HT1080 (cell line): ENCODE data around the gene IGF2BP2. TPM values are rescaled to one million over a fixed set of nuclear protein-coding genes. Genes with fewer than 3 reads are reported as not detected.
A peak's percentile ranks its signal among the peaks of the same experiment; 100 is the strongest.
"Not testable (repeated sequence)": the region's sequence is repeated elsewhere in the genome, so short reads cannot be mapped to it uniquely, and the experiment has no call there.

Experiments
- DNase-seq: peaks from one replicate; pipeline ENCODE4 v3.0.0-alpha.2; 2015; ENCODE audit warnings: low read depth
- polyA plus RNA-seq, 2 experiments: library from polyadenylated mRNA; depleted of rRNA; stranded (reverse); fragments of >200 nt; gene quantifications; 2 replicates each; pipeline ENCODE4 v1.2.3, GENCODE V29; 2015
- total RNA-seq: library from RNA; depleted of rRNA; stranded (reverse); fragments of >200 nt; shearing (Covaris generic); gene quantifications from 2 replicates; pipeline ENCODE4 v1.2.3, GENCODE V29; 2014; rRNA removed

The IGF2BP2 gene
- total RNA-seq, result 138 and 157 TPM in 2 replicates
- polyA plus RNA-seq (2015; cell fraction: cytosol; rRNA removed), result 206 and 267 TPM in 2 replicates
- polyA plus RNA-seq (2015; cell fraction: nucleus; rRNA removed), result 287 and 324 TPM in 2 replicates

DNA sequence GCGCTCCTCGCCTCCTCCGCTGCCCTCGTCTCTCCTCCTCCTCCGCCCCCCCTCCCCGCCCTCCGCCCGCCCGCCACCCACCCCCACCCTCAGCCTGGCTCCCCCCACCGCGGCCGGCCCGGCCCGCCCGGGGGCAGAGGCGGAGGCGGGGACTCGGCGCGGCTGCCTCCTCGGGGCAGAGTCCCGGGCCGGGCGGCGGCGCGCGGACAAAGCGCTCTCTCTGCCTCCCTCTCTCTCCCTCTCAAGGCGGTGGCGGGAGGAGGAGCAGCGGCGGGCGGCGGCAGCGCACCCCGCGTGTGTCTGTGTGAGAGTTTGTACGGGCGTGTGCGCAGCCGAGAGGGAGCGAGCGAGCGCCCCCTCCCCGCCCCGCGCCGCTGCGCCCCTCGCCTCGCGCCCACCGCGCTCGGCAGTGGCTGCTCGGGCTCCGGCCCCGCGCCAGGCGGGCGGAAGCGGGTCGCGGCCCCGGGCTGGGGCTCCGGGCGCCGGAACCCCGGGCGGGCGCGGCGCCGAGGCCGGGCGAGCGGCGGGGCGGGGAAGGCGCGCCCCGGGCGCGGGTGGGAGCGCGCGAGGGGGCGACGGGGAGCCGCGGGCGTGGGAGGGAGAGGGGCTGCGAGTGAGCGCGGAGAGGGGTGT lies at the start of gene IGF2BP2:
Gene IGF2BP2, minus strand, starts transcription at position 37 of the 633 bp plus-strand sequence. CDS start 82 bp downstream, outside the sequence.
- peak; percentile 87 for DNase-seq

DNA sequence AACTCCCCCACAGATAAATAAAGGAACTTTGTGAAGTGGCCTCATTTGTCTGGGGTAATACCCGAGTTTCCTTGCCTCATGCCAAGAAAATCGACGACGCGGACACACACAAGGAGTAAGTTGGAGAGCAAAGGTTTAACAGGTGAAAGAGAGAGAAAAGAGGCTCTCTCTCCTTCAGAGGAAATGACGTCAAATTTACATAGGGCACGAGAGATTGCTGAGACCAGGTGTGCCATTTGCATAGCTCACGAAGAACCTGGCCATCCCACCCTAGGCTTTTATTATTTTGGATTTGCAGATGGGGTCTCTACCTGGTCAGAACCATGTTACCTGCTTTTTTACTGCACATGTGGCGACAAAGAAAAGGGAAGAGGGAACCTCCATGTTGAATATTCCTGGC lies 49.3 kb upstream of the IGF2BP2 start:
- DNase-seq, result no peak

DNA sequence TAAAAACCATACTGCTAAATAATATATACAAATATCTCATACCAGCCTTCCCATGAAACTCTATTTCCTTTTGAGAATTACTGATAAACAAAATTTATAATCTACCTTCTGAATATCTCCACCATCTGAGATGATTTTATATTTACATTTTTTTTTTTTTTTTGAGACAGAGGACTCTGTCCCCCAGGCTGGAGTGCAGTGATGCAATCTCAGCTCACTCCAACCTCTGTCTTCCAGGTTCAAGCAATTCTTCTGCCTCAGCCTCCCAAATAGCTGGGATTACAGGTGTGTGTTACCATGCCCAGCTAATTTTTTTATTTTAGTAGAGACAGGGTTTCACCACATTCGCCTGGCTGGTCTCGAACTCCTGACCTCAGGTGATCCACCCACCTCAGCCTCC lies 42.8 kb upstream of the IGF2BP2 start:
- DNase-seq, result no peak

DNA sequence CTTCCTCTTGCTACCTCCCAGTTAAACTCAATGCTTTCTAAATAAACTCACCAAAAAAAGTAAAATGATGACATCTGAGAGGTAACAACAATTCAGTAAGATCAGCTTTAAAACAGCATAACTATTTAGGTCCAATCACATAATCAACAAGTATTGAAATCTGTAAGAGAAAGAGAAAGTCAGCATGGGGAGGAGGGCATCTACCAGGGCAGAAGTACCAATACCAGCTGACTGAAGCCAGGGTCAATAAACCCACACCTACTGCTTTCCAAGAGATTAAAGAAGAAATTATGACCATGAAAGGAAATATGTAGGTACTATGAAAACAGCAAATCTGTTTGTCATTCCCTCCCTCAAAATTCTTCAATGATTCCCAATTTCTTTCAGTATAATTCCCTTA lies 42.2 kb upstream of the IGF2BP2 start:
- DNase-seq, result no peak

DNA sequence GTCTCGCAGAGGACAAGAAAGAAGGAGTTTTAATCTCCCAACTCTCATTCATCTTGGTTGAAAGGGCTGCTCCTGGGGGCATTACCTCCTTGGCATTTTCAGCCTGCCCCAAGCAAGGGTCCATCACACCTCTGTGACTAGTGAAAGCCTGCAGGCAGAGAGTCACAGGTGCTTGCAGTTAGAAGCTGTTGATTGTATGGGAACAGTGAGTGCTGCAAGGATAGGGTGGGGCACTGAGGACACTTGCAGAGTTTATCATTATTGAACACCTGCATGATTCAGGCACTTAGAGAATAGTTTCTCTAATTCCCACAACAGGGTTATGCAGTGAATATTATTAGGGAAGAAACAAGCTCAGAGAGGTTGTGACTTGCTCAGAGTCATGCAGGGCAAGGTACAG lies 41.7 kb upstream of the IGF2BP2 start:
- no peak for DNase-seq

DNA sequence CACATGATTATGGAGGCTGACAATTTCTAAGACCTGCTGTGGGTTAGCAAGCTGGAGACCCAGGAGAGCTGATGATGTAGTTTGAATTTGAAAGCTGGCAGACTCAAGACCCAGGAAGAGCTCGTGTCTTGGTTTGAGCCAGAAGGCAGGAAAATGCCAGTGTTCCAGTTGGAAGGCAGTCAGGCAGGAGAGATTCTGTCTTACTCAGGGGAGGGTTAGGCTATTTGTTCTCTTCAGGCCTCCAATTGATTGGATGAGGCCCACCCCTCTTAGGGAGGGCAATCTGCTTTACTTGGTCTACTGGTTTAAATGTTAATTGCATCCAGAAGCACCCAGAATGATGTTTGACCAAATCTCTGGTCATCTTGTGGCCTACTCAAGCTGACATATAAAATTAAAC lies 40.4 kb upstream of the IGF2BP2 start:
- DNase-seq, result no peak

DNA sequence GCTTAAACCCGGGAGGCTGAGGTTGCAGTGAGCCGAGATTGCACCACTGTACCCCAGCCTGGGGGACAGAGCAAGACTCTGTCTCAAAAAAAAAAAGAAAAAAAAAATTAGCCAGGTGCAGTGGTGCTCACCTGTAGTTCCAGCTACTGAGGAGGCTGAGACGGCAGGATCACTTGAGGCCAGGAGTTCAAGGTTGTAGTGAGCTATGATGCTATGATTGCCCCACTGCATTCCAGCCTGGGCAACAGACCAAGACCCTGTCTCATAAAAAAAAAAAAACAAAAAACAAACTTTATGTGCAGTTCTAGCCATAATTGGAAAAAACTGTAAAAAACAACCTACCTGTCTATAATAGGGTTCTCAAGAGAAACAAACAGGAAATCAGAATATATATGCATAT lies 39.9 kb upstream of the IGF2BP2 start:
- no peak for DNase-seq

DNA sequence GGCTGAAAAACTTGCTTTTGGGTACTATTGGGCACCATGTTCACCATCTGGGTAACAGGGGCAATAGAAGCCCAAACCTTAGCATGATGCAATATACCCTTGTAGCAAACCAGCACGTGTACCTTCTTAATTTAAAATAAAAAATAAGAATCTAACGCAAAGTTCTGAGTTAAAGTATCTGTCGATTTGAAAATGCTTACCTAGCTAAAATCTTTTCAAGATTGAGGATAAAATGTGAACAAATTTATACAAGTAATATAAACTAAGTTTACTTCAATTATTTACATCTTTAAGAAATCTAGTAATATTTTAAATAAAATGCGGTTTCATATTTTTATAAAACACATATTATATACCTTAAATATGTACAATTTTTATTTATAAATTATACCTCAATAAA lies 38.1 kb upstream of the IGF2BP2 start:
- no peak for DNase-seq

DNA sequence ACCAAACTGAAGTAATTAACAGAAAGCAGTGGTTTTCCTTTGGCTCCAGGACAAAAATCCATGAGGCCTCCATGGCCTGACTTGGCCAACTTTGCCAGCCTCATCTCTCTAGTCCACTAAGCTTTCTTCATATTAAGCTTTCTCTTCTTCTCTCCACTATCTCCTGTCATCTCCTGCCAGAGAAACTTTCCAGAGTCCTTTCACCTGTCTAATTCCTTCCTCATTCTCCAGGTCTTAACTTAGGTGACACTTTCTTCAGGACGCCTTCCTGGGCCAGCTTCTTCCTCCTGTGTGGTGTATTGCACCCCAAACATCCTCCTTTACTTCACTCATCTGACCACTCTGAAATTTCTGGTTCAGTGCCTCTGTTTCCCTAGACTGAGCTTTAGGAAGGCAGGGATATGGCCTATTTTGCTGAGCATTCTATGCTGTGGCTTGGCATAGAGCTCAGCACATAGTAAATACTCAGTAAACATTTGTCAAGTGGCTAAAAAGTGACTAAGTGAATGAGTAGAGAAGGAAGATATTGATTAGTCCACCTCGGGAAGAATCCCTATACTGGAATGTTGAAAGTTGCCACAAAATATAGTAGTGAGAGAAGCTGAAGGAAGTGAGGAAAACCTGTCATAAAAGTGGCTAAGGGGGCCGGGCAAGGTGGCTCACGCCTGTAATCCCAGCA lies 34.6 kb upstream of the IGF2BP2 start:
- no peak for DNase-seq

DNA sequence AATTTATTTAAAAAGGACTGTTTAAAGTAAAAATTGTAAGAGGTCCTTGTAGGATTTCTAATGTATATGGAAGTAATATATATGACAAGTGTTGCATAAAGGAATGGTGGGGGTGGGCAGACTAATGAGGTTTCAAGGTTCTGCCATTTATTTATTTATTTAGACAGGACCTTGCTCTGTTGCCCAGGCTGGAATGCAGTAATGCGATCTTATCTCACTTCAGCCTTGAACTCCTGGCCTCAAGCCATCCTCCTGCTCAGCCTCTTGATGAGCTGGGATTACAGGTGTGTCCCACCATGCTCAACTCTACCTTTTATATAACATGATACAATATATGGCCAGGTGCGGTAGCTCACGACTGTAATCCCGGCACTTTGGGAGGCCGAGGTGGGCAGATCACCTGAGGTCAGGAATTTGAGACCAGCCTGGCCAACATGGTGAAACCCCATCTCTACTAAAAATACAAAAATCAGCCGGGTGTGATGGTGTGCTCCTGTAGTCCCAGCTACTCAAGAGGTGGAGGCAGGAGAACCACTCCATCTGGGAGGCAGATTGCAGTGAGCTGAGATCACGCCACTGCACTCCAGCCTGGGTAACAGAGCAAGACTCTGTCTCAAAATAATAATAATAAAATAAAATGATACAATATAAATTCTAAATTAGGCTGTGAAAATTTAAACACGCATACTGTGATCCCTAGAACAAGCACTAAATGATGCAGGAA lies 33.8 kb upstream of the IGF2BP2 start:
- no peak for DNase-seq

DNA sequence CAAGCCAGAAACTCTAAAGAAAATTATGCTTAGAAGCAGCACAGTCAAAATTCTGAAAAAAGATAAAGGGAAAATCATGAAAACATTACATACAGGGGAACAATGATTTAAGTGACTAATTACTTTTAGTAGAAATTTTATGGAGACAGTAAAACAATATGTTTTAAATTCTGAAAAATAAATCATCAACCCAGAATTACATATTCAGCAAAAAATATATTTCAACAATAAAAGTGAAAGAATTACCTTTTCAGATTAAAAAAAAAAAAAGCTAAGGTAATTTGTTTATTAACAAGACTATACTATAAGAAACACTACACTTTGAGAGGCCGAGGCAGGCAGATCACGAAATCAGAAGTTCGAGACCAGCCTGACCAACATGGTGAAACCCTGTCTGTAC lies 32.4 kb upstream of the IGF2BP2 start:
- DNase-seq, result no peak

DNA sequence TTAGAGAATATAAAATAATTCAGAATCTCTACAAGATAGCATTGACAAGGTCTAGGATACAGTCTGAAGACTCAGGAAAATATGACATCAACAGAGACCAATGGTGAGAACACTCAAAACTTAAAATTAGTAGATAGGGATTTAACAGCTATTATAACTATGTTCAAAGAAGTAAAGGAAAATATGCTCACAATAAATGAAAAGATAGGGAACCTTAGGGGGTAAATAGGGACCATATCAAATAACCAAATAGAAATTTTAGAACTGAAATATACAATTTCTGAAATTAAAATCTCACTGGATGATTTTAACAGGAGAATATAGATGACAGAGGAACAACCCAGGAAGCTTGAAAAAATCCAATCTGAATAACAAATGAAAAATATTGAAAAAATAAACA lies 31.8 kb upstream of the IGF2BP2 start:
- no peak for DNase-seq

DNA sequence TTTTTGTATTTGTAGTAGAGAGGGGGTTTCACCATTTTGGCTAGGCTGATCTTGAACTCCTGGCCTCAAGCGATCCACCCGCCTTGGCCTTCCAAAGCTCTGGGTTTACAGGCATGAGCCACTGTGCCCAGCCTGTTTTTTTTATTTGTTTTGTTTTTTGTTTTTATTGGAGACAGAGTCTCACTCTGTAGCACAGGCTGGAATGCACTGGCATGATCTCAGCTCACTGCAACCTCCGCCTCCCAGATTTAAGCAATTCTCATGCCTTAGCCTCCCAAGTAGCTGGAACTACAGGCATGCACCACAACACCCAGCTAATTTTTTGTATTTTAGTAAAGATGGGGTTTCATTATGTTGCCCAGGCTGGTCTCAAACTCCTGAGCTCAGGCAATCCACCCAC lies 28.9 kb upstream of the IGF2BP2 start:
- DNase-seq, result not testable (repeated sequence)

DNA sequence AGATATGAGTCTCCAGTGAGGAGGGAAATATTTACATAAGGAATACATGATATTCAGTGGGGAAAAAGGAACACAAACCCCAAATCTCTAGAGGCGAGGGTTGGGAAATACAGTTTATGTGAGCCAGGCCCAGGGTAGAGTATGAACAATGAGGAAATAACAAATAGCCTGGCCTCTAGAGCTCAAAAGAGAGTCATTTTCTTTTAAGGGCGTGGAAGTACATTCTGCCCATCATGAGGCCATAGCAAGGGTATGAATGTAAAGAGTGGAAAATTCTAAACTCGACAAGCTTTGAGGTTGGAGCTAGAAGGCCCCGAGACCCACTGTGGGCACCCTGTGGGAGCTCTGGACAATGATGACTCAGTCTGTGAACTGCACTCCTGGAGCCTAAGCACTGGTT lies 27.8 kb upstream of the IGF2BP2 start:
- DNase-seq, result no peak

DNA sequence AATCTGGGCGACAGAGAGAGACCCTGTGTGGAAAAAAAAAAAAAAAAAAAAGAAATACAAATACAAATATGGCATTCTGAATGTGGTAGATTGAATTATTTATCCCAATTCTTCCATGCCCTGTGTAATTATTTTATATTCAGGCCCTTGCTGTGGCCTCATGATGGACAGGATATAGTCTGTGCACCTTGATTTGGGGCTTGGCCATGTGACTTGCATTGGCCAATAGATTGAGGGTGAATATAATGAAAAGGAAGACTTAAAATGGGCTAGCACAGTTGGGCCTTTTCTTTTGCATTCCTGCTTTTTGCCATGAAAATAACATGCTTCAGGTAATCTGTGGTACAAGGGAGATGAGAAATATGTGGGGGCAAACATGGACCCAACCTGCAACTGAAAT lies 27.1 kb upstream of the IGF2BP2 start:
- no peak for DNase-seq

DNA sequence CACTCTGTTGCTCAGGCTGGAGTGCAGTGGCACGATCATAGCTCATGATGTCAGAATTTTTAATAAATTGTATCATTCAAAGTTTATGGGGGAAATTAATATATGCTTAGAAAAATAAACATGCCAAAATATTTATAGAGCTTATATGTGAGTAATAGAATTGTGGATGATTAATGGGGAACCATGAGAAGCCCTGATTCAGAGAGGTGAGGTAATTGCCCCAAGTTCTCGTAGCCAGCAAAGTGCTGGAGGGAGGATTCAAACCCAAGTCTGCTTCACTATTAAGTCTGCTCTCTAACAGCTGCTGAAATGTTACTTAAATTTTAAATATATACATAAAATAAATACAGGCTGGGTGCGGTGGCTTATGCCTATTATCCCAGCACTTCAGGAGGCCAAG lies 26.2 kb upstream of the IGF2BP2 start:
- DNase-seq, result no peak

DNA sequence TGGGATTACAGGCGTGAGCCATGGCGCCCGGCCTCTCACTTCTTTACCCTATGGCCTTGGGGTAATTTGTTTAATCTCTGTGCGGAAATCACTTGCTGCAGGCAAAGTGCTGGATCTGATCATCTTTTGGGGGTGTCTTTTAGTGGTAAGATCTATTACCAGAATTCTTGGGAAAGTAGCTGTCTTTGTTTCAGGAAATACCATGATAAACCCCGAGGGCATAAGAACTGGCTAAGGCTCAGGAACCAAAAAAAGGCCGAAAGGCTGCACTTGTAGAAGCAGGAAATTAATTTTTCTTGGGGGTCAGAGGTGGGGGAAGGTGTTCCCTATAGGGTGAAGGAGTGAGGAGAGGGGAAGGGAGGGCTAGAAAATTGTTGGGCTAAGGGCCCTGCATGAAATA lies 22.7 kb upstream of the IGF2BP2 start:
- no peak for DNase-seq

DNA sequence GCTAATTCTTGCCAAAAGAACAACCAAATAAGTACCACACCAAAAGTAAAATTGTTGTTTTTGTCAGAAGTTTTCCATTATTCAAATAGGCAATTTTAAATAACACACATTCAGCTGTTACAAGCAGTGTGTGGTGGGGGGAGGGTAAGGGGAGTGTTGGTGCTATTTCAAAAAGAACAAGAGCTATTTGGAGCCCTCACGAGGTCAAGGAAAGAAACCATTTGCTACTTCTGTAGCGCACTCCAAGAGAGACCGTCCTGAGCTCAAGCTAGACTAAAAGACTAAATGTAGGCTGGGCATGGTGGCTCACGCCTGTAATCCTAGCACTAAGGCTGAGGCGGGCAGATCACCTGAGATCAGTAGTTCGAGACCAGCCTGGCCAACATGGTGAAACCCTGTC lies 21.2 kb upstream of the IGF2BP2 start:
- DNase-seq, result peak; percentile 33

DNA sequence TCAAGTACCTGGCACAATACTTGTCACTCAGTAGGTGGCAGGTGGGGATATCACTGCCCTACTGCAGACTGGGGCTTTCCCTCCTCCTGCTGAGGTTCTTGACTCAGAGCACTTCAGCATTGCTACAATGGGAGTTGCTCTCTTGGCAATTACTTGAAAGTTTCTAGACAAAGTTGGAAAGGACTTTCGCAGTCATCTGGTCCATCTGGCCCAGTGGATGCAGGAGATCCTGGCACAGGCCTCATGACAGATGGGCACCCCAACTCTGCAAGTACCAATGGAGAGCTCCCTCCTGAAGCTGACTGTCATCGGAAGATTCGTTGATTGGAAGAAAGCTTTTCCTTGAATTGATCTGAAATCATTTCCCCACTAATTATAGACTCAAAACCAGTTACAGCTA lies 19.2 kb upstream of the IGF2BP2 start:
- no peak for DNase-seq

DNA sequence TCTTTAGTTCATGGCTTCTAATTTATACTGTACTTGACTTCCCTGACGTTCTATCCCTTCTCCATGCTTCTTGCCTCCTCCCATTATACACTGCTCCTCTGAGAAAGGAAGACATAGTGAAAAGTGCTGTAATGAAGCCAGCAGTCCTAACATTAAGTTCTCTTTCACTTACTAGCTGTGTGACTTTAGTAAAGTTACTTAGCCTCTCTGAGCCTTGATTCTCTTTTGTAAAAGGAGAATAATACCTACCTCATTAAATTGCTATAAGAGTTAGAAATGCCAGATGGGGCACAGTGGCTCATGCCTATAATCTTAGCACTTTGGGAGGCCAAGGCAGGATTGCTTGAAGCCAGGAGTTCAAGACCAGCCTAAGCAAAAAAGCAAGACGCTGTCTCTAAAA lies 18.8 kb upstream of the IGF2BP2 start:
- DNase-seq, result no peak

DNA sequence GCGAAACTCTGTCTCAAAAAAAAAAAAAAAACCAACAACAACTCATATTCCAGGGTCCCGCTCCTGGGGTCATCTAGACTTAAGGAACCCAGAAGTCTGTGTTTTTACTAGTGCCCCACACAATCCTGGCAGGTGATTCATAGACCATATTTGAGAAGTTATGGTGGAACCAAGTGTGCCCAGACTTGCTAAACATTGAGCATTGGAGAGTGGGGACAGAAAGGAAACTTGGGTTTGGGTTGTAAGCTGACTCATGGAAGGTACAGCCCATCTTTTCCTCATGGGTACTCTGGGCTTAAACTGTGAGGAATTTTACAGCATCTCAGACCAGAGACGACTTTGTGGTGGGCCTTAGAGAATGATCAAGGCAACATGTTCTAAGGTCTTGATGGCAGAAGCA lies 18.3 kb upstream of the IGF2BP2 start:
- DNase-seq, result no peak

DNA sequence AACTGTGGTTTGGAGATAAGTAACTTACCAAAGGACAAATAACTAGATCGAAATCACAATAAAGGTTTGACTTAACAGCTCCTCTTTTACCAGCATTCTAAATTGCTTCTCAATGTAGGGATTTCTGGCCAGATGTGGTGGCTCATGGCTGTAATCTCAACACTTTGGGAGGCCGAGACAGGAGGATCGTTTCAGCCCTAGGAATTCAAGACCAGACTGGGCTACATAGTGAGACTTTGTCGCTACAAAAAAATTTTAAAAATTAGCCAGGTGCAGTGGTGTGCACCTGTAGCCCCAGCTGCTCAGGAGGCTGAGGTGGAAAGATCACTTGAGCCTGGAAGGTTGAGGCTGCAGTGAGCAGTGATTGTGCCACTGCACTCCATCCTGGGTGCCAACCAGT lies 17.4 kb upstream of the IGF2BP2 start:
- no peak for DNase-seq
